ENCODE data around the gene C12orf60.

The C12orf60 gene

DNA sequence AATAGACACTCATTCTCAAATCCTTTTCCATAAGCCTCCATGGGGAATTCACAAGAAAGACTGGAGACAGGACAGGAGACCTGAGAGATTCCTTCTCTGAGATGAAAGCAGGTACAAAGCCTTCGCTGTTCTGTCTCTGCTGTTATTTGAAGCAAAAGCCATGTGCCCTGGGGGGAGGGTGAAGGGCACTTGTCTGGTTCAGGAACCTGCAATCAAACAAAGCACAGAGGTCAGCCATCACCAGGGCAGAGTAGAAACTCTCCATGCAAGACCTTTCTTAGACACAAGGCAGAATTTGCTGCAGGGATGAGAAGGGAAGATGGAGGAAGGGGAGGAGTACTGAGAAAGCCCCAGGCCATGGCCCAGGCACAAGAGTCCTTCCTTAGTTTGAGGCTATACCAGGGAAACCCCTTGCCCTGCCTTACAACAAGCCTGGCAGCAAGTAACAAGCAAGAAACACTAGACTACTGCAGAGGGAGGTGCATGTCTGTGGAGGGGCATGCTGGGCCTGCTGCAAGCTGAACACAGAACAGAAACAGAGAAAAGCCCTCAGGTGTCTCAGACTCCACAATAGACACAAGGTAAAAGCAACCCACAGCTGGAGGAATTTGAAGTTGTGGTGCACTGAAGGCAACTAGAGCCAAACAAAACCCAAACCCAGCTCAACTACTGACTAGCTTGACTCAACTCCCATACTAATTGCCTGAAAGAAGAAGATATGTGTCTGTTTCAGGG, 47.6 kb downstream of the C12orf60 start:
- POLR2A ChIA-PET: no interaction called here
- TF ChIP-seq EGR2 (tag by site-specific recombination; IDR thresholded peaks at IDR 0.05; ENCODE audit: low read depth) (no peak), ZNF747 (tag by site-specific recombination; IDR thresholded peaks at IDR 0.05) (no peak), ZNF140 (tag by site-specific recombination; IDR thresholded peaks at IDR 0.05) (no peak), OSR2 (tag by site-specific recombination; IDR thresholded peaks at IDR 0.05) (no peak), ZNF121 (tag by site-specific recombination; IDR thresholded peaks at IDR 0.05) (no peak), ZNF510 (tag by site-specific recombination; IDR thresholded peaks at IDR 0.05; ENCODE audit: insufficient replicate concordance) (no peak), ZBTB48 (tag by site-specific recombination; IDR thresholded peaks at IDR 0.05) (no peak), ZNF660 (tag by site-specific recombination; IDR thresholded peaks at IDR 0.05) (no peak), KLF16 (tag by site-specific recombination; IDR thresholded peaks at IDR 0.05) (no peak), SP7 (tag by site-specific recombination; IDR thresholded peaks at IDR 0.05) (no peak), SP3 (tag by site-specific recombination; IDR thresholded peaks at IDR 0.05) (no peak), HOXC10 (CRISPR knock-in tag; IDR thresholded peaks at IDR 0.05) (no peak), ZNF473 (tag by site-specific recombination; IDR thresholded peaks at IDR 0.05) (no peak)
- TF ChIP-seq, protein P1, sequence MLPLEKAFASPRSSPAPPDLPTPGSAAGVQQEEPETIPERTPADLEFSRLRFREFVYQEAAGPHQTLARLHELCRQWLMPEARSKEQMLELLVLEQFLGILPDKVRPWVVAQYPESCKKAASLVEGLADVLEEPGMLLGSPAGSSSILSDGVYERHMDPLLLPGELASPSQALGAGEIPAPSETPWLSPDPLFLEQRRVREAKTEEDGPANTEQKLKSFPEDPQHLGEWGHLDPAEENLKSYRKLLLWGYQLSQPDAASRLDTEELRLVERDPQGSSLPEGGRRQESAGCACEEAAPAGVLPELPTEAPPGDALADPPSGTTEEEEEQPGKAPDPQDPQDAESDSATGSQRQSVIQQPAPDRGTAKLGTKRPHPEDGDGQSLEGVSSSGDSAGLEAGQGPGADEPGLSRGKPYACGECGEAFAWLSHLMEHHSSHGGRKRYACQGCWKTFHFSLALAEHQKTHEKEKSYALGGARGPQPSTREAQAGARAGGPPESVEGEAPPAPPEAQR (tag by site-specific recombination; IDR thresholded peaks at IDR 0.05): no peak
- TF ChIP-seq, protein P2, sequence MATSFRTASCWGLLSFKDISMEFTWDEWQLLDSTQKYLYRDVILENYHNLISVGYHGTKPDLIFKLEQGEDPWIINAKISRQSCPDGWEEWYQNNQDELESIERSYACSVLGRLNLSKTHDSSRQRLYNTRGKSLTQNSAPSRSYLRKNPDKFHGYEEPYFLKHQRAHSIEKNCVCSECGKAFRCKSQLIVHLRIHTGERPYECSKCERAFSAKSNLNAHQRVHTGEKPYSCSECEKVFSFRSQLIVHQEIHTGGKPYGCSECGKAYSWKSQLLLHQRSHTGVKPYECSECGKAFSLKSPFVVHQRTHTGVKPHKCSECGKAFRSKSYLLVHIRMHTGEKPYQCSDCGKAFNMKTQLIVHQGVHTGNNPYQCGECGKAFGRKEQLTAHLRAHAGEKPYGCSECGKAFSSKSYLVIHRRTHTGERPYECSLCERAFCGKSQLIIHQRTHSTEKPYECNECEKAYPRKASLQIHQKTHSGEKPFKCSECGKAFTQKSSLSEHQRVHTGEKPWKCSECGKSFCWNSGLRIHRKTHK (tag by site-specific recombination; IDR thresholded peaks at IDR 0.05): no peak
- TF ChIP-seq, protein P3, sequence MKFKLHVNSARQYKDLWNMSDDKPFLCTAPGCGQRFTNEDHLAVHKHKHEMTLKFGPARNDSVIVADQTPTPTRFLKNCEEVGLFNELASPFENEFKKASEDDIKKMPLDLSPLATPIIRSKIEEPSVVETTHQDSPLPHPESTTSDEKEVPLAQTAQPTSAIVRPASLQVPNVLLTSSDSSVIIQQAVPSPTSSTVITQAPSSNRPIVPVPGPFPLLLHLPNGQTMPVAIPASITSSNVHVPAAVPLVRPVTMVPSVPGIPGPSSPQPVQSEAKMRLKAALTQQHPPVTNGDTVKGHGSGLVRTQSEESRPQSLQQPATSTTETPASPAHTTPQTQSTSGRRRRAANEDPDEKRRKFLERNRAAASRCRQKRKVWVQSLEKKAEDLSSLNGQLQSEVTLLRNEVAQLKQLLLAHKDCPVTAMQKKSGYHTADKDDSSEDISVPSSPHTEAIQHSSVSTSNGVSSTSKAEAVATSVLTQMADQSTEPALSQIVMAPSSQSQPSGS (tag by site-specific recombination; IDR thresholded peaks at IDR 0.05; ENCODE audit: low read depth): no peak
- TF ChIP-seq, protein P4, sequence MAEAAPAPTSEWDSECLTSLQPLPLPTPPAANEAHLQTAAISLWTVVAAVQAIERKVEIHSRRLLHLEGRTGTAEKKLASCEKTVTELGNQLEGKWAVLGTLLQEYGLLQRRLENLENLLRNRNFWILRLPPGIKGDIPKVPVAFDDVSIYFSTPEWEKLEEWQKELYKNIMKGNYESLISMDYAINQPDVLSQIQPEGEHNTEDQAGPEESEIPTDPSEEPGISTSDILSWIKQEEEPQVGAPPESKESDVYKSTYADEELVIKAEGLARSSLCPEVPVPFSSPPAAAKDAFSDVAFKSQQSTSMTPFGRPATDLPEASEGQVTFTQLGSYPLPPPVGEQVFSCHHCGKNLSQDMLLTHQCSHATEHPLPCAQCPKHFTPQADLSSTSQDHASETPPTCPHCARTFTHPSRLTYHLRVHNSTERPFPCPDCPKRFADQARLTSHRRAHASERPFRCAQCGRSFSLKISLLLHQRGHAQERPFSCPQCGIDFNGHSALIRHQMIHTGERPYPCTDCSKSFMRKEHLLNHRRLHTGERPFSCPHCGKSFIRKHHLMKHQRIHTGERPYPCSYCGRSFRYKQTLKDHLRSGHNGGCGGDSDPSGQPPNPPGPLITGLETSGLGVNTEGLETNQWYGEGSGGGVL (tag by site-specific recombination; IDR thresholded peaks at IDR 0.05): no peak
- Histone ChIP-seq H3K4me1 (ENCODE audit: control insufficient read depth, insufficient read depth, low read length) (peaks cover 5% of the 10 kb centered on the region; the same call in 1 of the 2 replicates), H3K36me3 (ENCODE audit: control insufficient read depth in 2 of 2, insufficient read depth in 1 of 2, low read length in 2 of 2) (no peaks in the 10 kb centered on the region), H3K27ac (ENCODE audit: extremely low read depth, low read depth, low read length) (no peak overlapping the region), H3K9me3 (ENCODE audit: control insufficient read depth, insufficient read depth, low read depth, low read length) (no peaks in the 10 kb centered on the region), H3K4me3 (ENCODE audit: low read depth, low read length) (no peak overlapping the region)
- CTCF ChIA-PET: interaction anchor here (0.7 kb wide), 1 partner anchor 114 kb away, joined by 3 read pairs; no protein-coding TSS in a partner anchor

DNA sequence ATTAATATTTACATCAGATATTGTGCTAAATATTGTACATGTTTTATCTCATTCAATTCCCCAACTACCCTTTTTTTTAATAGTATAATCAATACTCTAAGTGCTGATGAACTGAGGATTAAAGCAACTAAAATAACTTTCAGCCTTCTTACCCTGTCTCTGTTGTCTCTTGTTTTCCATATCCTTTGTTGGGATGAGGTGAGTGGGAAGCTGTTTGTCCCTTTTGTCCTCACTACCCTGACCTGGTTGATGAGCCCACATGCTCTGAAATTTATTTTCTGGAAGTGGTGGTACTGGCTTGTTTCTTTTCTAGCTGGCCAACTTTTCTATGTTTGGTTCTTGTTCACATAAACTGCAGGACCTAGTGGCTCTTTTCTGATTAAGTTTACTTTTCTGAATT, 49.4 kb downstream of the C12orf60 start:
- Histone ChIP-seq H3K4me1 (ENCODE audit: control insufficient read depth, insufficient read depth, low read length) (peaks cover 5% of the 10 kb centered on the region; the same call in 1 of the 2 replicates), H3K4me3 (ENCODE audit: low read depth, low read length) (no peak overlapping the region), H3K27ac (ENCODE audit: extremely low read depth, low read depth, low read length) (no peak overlapping the region), H3K9me3 (ENCODE audit: control insufficient read depth, insufficient read depth, low read depth, low read length) (no peaks in the 10 kb centered on the region), H3K36me3 (ENCODE audit: control insufficient read depth in 2 of 2, insufficient read depth in 1 of 2, low read length in 2 of 2) (no peaks in the 10 kb centered on the region)
- ChIA-PET POLR2A (no interaction called here), CTCF (interaction anchor here (1.1 kb wide), 1 partner anchor 144 kb away, joined by 3 read pairs; no protein-coding TSS in a partner anchor)
- no peak for TF ChIP-seq REPIN1 (tag by site-specific recombination; IDR thresholded peaks at IDR 0.05; ENCODE audit: low read depth)
- no peak for TF ChIP-seq ZNF776 (tag by site-specific recombination; IDR thresholded peaks at IDR 0.05; ENCODE audit: borderline replicate concordance)
- no peak for TF ChIP-seq GLIS2 (tag by site-specific recombination; IDR thresholded peaks at IDR 0.05)
- no peak for TF ChIP-seq KLF8 (tag by site-specific recombination; IDR thresholded peaks at IDR 0.05)
- TF ChIP-seq ZBTB17 (tag by site-specific recombination; IDR thresholded peaks at IDR 0.05): no peak
- TF ChIP-seq, protein P1 (tag by site-specific recombination; IDR thresholded peaks at IDR 0.05): no peak
- no peak for TF ChIP-seq MZF1 (tag by site-specific recombination; IDR thresholded peaks at IDR 0.05; ENCODE audit: borderline replicate concordance)
- TF ChIP-seq SETDB1 (IDR thresholded peaks at IDR 0.05; ENCODE audit: insufficient read length, low read length): no peak
- TF ChIP-seq ZSCAN16 (tag by site-specific recombination; IDR thresholded peaks at IDR 0.05): no peak
